Neural cell (in vitro differentiated cells): Measurements from ENCODE around the gene RNASEL. TPM values are rescaled to one million over a fixed set of nuclear protein-coding genes. Genes with fewer than 3 reads are reported as not detected.

ENCODE experiments used
- H2AFZ ChIP-seq: fragments of 200-600, 300-800 bp; sonication (generic), shearing (Covaris generic); 2 replicates; pipeline ENCODE4 v1.6.0; 2014; ENCODE audit warnings: low read depth, mild to moderate bottlenecking, antibody characterized with exemption, low read length, moderate library complexity
- H3F3A ChIP-seq: fragments of 200-600 bp; shearing (Covaris generic); 2 replicates; pipeline ENCODE4 v1.6.1; 2016; ENCODE audit warnings: mild to moderate bottlenecking, moderate library complexity, mixed read lengths, antibody characterized with exemption, low read length; ENCODE audit not compliant: insufficient read depth, poor library complexity, severe bottlenecking
- H3K27ac ChIP-seq: fragments of 200-600, 300-800 bp; sonication (generic), shearing (Covaris generic); 2 replicates; pipeline ENCODE4 v1.5.1; 2014; ENCODE audit warnings: mild to moderate bottlenecking, low read length, moderate library complexity
- H3K27me3 ChIP-seq: fragments of 300-800, 200-600 bp; sonication (generic), shearing (Covaris generic); 2 replicates; pipeline ENCODE4 v1.6.0; 2014; ENCODE audit warnings: mild to moderate bottlenecking, low read depth, low read length, moderate library complexity; ENCODE audit not compliant: insufficient read depth
- H3K36me3 ChIP-seq: fragments of 300-800, 200-600 bp; sonication (generic), shearing (Covaris generic); 2 replicates; pipeline ENCODE4 v1.5.1; 2014; ENCODE audit warnings: mild to moderate bottlenecking, antibody characterized with exemption, low read length, moderate library complexity; ENCODE audit not compliant: insufficient read depth
- H3K4me2 ChIP-seq: fragments of 300-800, 200-600 bp; sonication (generic), shearing (Covaris generic); 2 replicates; pipeline ENCODE4 v1.6.0; 2014; ENCODE audit warnings: mild to moderate bottlenecking, low read length
- H3K4me3 ChIP-seq: fragments of 300-800, 200-600 bp; sonication (generic), shearing (Covaris generic); 2 replicates; pipeline ENCODE4 v1.5.1; 2014; ENCODE audit warnings: mild to moderate bottlenecking, low read length, moderate library complexity
- H3K79me2 ChIP-seq: fragments of 200-600 bp; shearing (Covaris generic); replicated peaks from 2 replicates; pipeline ENCODE4 v1.6.0; 2014; ENCODE audit warnings: mild to moderate bottlenecking, low read length, moderate library complexity; ENCODE audit not compliant: insufficient read depth
- H3K9ac ChIP-seq: fragments of 300-800, 200-600 bp; sonication (generic), shearing (Covaris generic); 2 replicates; pipeline ENCODE4 v1.6.1; 2016; ENCODE audit warnings: mild to moderate bottlenecking, low read length, mixed read lengths
- H3K9me2 ChIP-seq: fragments of 200-600 bp; shearing (Covaris generic); 2 replicates; pipeline ENCODE4 v1.6.1; 2016; ENCODE audit warnings: mild to moderate bottlenecking, low read length, mixed read lengths; ENCODE audit not compliant: insufficient read depth
- H3K9me3 ChIP-seq: fragments of 200-600, 300-800 bp; sonication (generic), shearing (Covaris generic); 2 replicates; pipeline ENCODE4 v1.6.1; 2016; ENCODE audit warnings: mild to moderate bottlenecking, mixed run types, low read length, moderate library complexity, mixed read lengths
- H4K20me1 ChIP-seq: fragments of 200-600 bp; shearing (Covaris generic); 2 replicates; pipeline ENCODE4 v1.6.1; 2016; ENCODE audit warnings: mild to moderate bottlenecking, mixed run types; ENCODE audit not compliant: insufficient read depth
- EP300 ChIP-seq: fragments of 450-650 bp; conservative IDR thresholded peaks from 2 replicates; pipeline ENCODE4 v1.6.1; 2014; ENCODE audit warnings: antibody characterized with exemption, mild to moderate bottlenecking, moderate library complexity; ENCODE audit not compliant: poor library complexity, severe bottlenecking
- EZH2 ChIP-seq: fragments of 200-600, 300-800 bp; shearing (Covaris generic), sonication (generic); IDR thresholded peaks from 2 replicates; pipeline ENCODE4 v1.6.1; 2014; ENCODE audit warnings: antibody characterized with exemption, low read length, borderline replicate concordance, mild to moderate bottlenecking; ENCODE audit not compliant: insufficient read depth, poor library complexity, severe bottlenecking
- MXI1 ChIP-seq: fragments of 450-650 bp; conservative IDR thresholded peaks from 2 replicates; pipeline ENCODE4 v1.6.1; 2014; ENCODE audit warnings: antibody characterized with exemption, mild to moderate bottlenecking; ENCODE audit not compliant: poor library complexity, severe bottlenecking
- POLR2AphosphoS5 ChIP-seq: IDR thresholded peaks from 2 replicates; pipeline ENCODE4 v1.6.1; 2012
- RAD21 ChIP-seq: fragments of 450-650 bp; conservative IDR thresholded peaks from 2 replicates; pipeline ENCODE4 v1.6.1; 2014; ENCODE audit warnings: antibody characterized with exemption, mild to moderate bottlenecking, moderate library complexity
- SMC3 ChIP-seq: fragments of 450-650 bp; conservative IDR thresholded peaks from 2 replicates; pipeline ENCODE4 v1.6.1; 2014; ENCODE audit warnings: antibody characterized with exemption, mild to moderate bottlenecking, moderate library complexity; ENCODE audit not compliant: poor library complexity
- TAF1 ChIP-seq: IDR thresholded peaks from 2 replicates; pipeline ENCODE4 v1.6.1; 2012; ENCODE audit warnings: low read depth
- polyA plus RNA-seq: library from polyadenylated mRNA; depleted of rRNA; stranded (reverse); fragments of >200 nt; gene quantifications from 2 replicates; pipeline ENCODE4 v1.2.3, GENCODE V29; 2014
- TF ChIP-seq, protein P1 (sequence below): IDR thresholded peaks from 2 replicates; pipeline ENCODE4 v1.6.1; 2012; ENCODE audit warnings: borderline replicate concordance
- TF ChIP-seq, protein P2 (sequence below): fragments of 450-650 bp; IDR thresholded peaks from 2 replicates; pipeline ENCODE4 v1.5.1; 2014; ENCODE audit warnings: antibody characterized with exemption, mild to moderate bottlenecking, moderate library complexity; ENCODE audit not compliant: poor library complexity, severe bottlenecking

The RNASEL gene
- polyA plus RNA-seq, 1 donor from 2014 or later: 0.47 TPM

DNA sequence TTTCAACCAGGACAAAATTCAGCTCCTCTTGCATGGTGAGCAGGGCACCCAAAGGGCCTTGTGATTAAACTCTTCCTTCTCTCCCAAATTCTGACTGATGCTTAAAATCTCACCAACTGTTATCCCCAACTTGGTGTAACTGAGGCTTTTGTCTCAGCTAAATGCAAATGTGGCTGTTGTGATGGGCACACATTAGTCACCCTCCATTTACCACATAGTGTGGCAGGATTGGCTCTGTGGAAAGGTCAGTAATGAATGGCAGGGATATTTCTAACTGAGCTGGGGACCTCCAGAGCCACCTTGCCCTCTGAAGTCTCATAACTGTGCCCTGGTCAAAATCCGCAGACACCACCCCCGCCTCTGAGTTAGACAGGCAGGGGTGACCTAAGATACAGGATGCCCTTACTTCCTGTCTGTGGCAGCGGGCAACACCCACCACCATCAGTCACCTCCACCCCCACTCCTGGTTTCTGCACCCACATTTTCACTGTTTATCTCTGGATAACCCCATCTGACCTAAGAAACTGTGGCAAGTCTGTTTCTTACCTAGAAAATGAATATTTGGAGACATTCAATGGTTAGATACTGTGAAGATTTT is 40.5 kb upstream of the RNASEL start:
- no peaks in the 10 kb centered on the region for H3K79me2 ChIP-seq
- no peaks in the 10 kb centered on the region for H3K9me3 ChIP-seq
- H3K36me3 ChIP-seq: no peaks in the 10 kb centered on the region
- no peaks in the 10 kb centered on the region for H4K20me1 ChIP-seq
- H3K9ac ChIP-seq: no peak overlapping the region
- no peaks in the 10 kb centered on the region for H3K9me2 ChIP-seq
- no peak overlapping the region for H3K4me3 ChIP-seq
- no peak overlapping the region for H2AFZ ChIP-seq
- no peak overlapping the region for H3K4me2 ChIP-seq
- TF ChIP-seq EP300 (no peak), SMC3 (no peak), EZH2 (no peak), MXI1 (no peak), TAF1 (no peak), POLR2AphosphoS5 (no peak), RAD21 (no peak)
- TF ChIP-seq, protein P1, sequence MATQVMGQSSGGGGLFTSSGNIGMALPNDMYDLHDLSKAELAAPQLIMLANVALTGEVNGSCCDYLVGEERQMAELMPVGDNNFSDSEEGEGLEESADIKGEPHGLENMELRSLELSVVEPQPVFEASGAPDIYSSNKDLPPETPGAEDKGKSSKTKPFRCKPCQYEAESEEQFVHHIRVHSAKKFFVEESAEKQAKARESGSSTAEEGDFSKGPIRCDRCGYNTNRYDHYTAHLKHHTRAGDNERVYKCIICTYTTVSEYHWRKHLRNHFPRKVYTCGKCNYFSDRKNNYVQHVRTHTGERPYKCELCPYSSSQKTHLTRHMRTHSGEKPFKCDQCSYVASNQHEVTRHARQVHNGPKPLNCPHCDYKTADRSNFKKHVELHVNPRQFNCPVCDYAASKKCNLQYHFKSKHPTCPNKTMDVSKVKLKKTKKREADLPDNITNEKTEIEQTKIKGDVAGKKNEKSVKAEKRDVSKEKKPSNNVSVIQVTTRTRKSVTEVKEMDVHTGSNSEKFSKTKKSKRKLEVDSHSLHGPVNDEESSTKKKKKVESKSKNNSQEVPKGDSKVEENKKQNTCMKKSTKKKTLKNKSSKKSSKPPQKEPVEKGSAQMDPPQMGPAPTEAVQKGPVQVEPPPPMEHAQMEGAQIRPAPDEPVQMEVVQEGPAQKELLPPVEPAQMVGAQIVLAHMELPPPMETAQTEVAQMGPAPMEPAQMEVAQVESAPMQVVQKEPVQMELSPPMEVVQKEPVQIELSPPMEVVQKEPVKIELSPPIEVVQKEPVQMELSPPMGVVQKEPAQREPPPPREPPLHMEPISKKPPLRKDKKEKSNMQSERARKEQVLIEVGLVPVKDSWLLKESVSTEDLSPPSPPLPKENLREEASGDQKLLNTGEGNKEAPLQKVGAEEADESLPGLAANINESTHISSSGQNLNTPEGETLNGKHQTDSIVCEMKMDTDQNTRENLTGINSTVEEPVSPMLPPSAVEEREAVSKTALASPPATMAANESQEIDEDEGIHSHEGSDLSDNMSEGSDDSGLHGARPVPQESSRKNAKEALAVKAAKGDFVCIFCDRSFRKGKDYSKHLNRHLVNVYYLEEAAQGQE: no peak
- TF ChIP-seq, protein P2, sequence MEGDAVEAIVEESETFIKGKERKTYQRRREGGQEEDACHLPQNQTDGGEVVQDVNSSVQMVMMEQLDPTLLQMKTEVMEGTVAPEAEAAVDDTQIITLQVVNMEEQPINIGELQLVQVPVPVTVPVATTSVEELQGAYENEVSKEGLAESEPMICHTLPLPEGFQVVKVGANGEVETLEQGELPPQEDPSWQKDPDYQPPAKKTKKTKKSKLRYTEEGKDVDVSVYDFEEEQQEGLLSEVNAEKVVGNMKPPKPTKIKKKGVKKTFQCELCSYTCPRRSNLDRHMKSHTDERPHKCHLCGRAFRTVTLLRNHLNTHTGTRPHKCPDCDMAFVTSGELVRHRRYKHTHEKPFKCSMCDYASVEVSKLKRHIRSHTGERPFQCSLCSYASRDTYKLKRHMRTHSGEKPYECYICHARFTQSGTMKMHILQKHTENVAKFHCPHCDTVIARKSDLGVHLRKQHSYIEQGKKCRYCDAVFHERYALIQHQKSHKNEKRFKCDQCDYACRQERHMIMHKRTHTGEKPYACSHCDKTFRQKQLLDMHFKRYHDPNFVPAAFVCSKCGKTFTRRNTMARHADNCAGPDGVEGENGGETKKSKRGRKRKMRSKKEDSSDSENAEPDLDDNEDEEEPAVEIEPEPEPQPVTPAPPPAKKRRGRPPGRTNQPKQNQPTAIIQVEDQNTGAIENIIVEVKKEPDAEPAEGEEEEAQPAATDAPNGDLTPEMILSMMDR: no peak
- H3K27ac ChIP-seq: no peak overlapping the region
- no peaks in the 10 kb centered on the region for H3F3A ChIP-seq
- no peaks in the 10 kb centered on the region for H3K27me3 ChIP-seq

DNA sequence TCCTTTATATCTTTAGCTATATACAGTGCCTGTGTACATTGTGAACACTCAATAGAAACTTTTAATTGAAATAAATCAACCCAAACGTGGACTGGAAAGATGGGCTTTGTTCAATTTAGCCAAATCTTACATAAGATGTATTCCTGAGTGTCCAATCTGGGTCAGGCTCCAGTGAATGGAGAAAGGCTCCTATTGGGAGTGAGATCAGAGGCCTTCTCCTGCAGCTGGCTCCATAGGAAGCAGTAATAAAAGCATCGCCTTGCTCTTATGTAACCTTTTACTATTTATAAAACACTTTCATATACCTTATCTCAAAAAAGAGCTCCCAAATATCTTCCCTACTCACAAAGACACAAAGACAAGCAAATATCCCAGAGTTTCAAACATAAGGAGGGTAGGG is 40.0 kb upstream of the RNASEL start:
- no peak overlapping the region for H3K4me3 ChIP-seq
- H2AFZ ChIP-seq: no peak overlapping the region
- H3K9me3 ChIP-seq: no peaks in the 10 kb centered on the region
- H3K27me3 ChIP-seq: no peaks in the 10 kb centered on the region
- no peaks in the 10 kb centered on the region for H3K79me2 ChIP-seq
- H4K20me1 ChIP-seq: no peaks in the 10 kb centered on the region
- no peaks in the 10 kb centered on the region for H3K36me3 ChIP-seq
- H3K9ac ChIP-seq: no peak overlapping the region
- TF ChIP-seq, protein P1: no peak
- TF ChIP-seq EP300: no peak
- TF ChIP-seq MXI1: no peak
- TF ChIP-seq RAD21: no peak
- TF ChIP-seq TAF1: no peak
- no peak for TF ChIP-seq EZH2
- no peak for TF ChIP-seq POLR2AphosphoS5
- TF ChIP-seq, protein P2: no peak
- no peak for TF ChIP-seq SMC3
- H3K9me2 ChIP-seq: no peaks in the 10 kb centered on the region
- H3F3A ChIP-seq: no peaks in the 10 kb centered on the region
- H3K27ac ChIP-seq: no peak overlapping the region
- H3K4me2 ChIP-seq: no peak overlapping the region
